ENCODE measurements around the gene TTLL5.

TTLL5 gene

GRCh38 chr14:75625034-75625433, 36.0 kb upstream of the TTLL5 start:
- DNase-seq (ENCODE audit: low spot score), result no peak
- ChIA-PET CTCF (no interaction called here), POLR2A (ENCODE audit: low non-redundant PET) (no interaction called here)
- TF ChIP-seq, protein P1, sequence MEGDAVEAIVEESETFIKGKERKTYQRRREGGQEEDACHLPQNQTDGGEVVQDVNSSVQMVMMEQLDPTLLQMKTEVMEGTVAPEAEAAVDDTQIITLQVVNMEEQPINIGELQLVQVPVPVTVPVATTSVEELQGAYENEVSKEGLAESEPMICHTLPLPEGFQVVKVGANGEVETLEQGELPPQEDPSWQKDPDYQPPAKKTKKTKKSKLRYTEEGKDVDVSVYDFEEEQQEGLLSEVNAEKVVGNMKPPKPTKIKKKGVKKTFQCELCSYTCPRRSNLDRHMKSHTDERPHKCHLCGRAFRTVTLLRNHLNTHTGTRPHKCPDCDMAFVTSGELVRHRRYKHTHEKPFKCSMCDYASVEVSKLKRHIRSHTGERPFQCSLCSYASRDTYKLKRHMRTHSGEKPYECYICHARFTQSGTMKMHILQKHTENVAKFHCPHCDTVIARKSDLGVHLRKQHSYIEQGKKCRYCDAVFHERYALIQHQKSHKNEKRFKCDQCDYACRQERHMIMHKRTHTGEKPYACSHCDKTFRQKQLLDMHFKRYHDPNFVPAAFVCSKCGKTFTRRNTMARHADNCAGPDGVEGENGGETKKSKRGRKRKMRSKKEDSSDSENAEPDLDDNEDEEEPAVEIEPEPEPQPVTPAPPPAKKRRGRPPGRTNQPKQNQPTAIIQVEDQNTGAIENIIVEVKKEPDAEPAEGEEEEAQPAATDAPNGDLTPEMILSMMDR (conservative IDR thresholded peaks at IDR 0.05; ENCODE audit: low read depth), result no peak
- no peak overlapping the region for H3K27ac ChIP-seq

GRCh38 chr14:75626396-75626795, 34.6 kb upstream of the TTLL5 start:
- TF ChIP-seq, protein P1 (conservative IDR thresholded peaks at IDR 0.05; ENCODE audit: low read depth), result no peak
- ChIA-PET CTCF (no interaction called here), POLR2A (ENCODE audit: low non-redundant PET) (no interaction called here)
- no peak for DNase-seq (ENCODE audit: low spot score)
- no peak overlapping the region for H3K27ac ChIP-seq

- no peak for DNase-seq (ENCODE audit: low spot score)
- H3K27ac ChIP-seq, result no peak overlapping the region
- ChIA-PET CTCF (no interaction called here), POLR2A (ENCODE audit: low non-redundant PET) (no interaction called here)
- TF ChIP-seq, protein P1 (conservative IDR thresholded peaks at IDR 0.05; ENCODE audit: low read depth), result no peak
These were observed 34.2 kb upstream of the TTLL5 start for GRCh38 chr14:75626863-75627262.

- POLR2A ChIA-PET (ENCODE audit: low non-redundant PET), result no interaction called here
- DNase-seq (ENCODE audit: low spot score), result no peak
- CTCF ChIA-PET, result no interaction called here
- TF ChIP-seq, protein P1 (conservative IDR thresholded peaks at IDR 0.05; ENCODE audit: low read depth), result no peak
- no peak overlapping the region for H3K27ac ChIP-seq
These were observed 33.6 kb upstream of the TTLL5 start for GRCh38 chr14:75627406-75627805.

DNA sequence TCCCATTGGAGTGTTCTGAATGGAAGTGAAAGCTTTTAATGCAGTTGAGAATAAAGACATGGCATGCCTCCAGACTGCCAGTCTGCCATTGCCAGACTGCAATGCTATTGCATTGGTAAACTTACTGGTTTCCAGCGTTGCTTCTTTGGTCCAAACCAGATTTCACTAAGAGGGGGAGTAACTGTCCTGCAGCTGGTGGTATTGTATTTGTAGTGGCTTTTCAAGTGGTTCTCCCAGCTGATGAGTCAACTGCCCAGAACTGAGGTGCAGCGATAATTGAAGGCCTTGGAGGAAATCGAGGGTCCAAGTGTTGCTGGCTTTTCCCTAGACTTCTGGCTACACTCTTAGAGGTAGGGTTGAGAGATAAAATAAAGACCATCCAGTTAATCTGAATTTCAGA, 32.2 kb upstream of the TTLL5 start:
- ChIA-PET POLR2A (ENCODE audit: low non-redundant PET) (no interaction called here), CTCF (interaction anchor here (0.6 kb wide), 1 partner anchor 118 kb away, joined by 3 read pairs; no protein-coding TSS in a partner anchor)
- H3K27ac ChIP-seq, result no peak overlapping the region
- TF ChIP-seq, protein P1 (conservative IDR thresholded peaks at IDR 0.05; ENCODE audit: low read depth), result no peak
- no peak for DNase-seq (ENCODE audit: low spot score)

DNA sequence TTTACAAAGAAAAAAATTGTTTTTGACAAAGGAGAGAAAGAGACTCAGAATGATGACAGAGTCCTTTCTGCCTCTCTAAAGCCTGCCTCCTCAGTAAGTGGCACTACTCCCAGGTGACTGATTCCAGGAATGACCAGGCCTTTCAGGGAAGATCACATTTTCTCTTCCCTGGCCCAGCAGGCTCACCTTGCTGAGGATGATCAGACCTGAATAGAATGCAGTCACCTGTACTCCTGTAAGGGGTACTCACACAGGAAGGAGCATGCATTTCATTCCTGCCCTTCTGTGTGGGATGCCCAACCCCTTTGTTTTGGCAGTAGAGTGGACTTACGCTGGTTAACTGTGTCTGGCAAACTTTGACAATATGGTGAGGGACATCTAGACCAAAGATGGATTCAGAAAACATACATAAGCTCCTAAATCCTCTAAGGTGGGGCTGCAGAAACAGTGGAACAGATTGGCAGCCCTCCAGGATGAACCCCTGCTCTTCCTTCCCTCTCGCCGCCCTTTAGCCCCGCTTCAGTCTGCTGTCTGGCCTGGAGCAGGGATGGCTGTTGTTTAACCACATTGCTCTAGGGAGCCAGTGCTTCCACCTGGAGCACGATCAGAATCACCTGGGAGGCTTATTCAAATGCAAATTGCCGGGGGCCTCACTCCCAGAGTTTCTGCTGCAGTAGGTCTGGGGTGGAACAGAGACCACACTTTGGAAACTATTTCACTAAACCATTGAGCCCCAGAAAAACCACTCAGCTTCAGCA, 30.2 kb upstream of the TTLL5 start:
- no peak overlapping the region for H3K27ac ChIP-seq
- no peak for DNase-seq (ENCODE audit: low spot score)
- TF ChIP-seq, protein P1 (conservative IDR thresholded peaks at IDR 0.05; ENCODE audit: low read depth), result no peak
- POLR2A ChIA-PET (ENCODE audit: low non-redundant PET), result no interaction called here
- CTCF ChIA-PET, result no interaction called here
